ENCODE results near the gene C2orf72. TPM values are rescaled to one million over a fixed set of nuclear protein-coding genes. Genes with fewer than 3 reads are reported as not detected.

Gene C2orf72
- total RNA-seq, 1 donor from 2014 or later, result 0.05 TPM

GRCh38 chr2:230995821-230996220 lies 41.5 kb upstream of the C2orf72 start, which contains the start of gene SPATA3:
SPATA3 (plus strand) TSS chr2:230996121; CDS start chr2:230996234, 113 bp downstream.
- peaks cover 93% of the 10 kb centered on the region for H3K27me3 ChIP-seq (ENCODE audit: low read depth)
- intact Hi-C loops (cut with micrococcal nuclease), result no loop called here
- no peak within 1 kb of the TSS for H3K4me3 ChIP-seq
- DNase-seq, result no peak
- no peaks in the 10 kb centered on the region for H3K9me3 ChIP-seq (replicated peaks)
- H3K36me3 ChIP-seq, result no peaks in the 10 kb centered on the region
- no peak for TF ChIP-seq CTCF (IDR thresholded peaks at IDR 0.05; ENCODE audit: borderline replicate concordance)
- H3K27ac ChIP-seq (replicated peaks), result no peak within 1 kb of the TSS
- no peaks in the 10 kb centered on the region for H3K4me1 ChIP-seq

- H3K27me3 ChIP-seq (ENCODE audit: low read depth), result peaks cover 93% of the 10 kb centered on the region
- intact Hi-C loops (cut with micrococcal nuclease), result no loop called here
- DNase-seq, result no peak
- H3K9me3 ChIP-seq (replicated peaks), result no peaks in the 10 kb centered on the region
- no peak overlapping the region for H3K27ac ChIP-seq (replicated peaks)
- TF ChIP-seq CTCF (IDR thresholded peaks at IDR 0.05; ENCODE audit: borderline replicate concordance), result no peak
- H3K4me1 ChIP-seq, result no peaks in the 10 kb centered on the region
- H3K4me3 ChIP-seq, result no peak overlapping the region
- H3K36me3 ChIP-seq, result no peaks in the 10 kb centered on the region
These were observed 40.7 kb upstream of the C2orf72 start for GRCh38 chr2:230996661-230997060.

GRCh38 chr2:230998882-230999281 lies 38.4 kb upstream of the C2orf72 start:
- H3K9me3 ChIP-seq (replicated peaks), result no peaks in the 10 kb centered on the region
- no peak overlapping the region for H3K4me3 ChIP-seq
- intact Hi-C loops (cut with micrococcal nuclease), result no loop called here
- no peak overlapping the region for H3K27ac ChIP-seq (replicated peaks)
- peaks cover 90% of the 10 kb centered on the region for H3K27me3 ChIP-seq (ENCODE audit: low read depth)
- H3K4me1 ChIP-seq, result no peaks in the 10 kb centered on the region
- no peak for DNase-seq
- H3K36me3 ChIP-seq, result no peaks in the 10 kb centered on the region
- TF ChIP-seq CTCF (IDR thresholded peaks at IDR 0.05; ENCODE audit: borderline replicate concordance), result no peak

GRCh38 chr2:230999477-230999876 lies 37.8 kb upstream of the C2orf72 start:
- peaks cover 84% of the 10 kb centered on the region for H3K27me3 ChIP-seq (ENCODE audit: low read depth)
- H3K4me1 ChIP-seq, result no peaks in the 10 kb centered on the region

GRCh38 chr2:231000211-231000904 lies 37.0 kb upstream of the C2orf72 start:
- Histone ChIP-seq H3K27ac (replicated peaks) (no peak overlapping the region), H3K36me3 (no peaks in the 10 kb centered on the region), H3K4me3 (no peak overlapping the region), H3K27me3 (ENCODE audit: low read depth) (peaks cover 75% of the 10 kb centered on the region), H3K9me3 (replicated peaks) (no peaks in the 10 kb centered on the region), H3K4me1 (no peaks in the 10 kb centered on the region)
- no peak for DNase-seq
- no peak for TF ChIP-seq CTCF (IDR thresholded peaks at IDR 0.05; ENCODE audit: borderline replicate concordance)
- intact Hi-C loops (cut with micrococcal nuclease), result no loop called here

More at GRCh38 chr2:230999477-230999876, 37.8 kb upstream of the C2orf72 start:
- no peak overlapping the region for H3K4me3 ChIP-seq
- H3K9me3 ChIP-seq (replicated peaks), result no peaks in the 10 kb centered on the region
- intact Hi-C loops (cut with micrococcal nuclease), result no loop called here
- H3K36me3 ChIP-seq, result no peaks in the 10 kb centered on the region
- H3K27ac ChIP-seq (replicated peaks), result no peak overlapping the region
- TF ChIP-seq CTCF (IDR thresholded peaks at IDR 0.05; ENCODE audit: borderline replicate concordance), result no peak
- no peak for DNase-seq
